SK-N-SH (cell line): ENCODE results near the gene ALDH4A1. TPM values are rescaled to one million over a fixed set of nuclear protein-coding genes. Genes with fewer than 3 reads are reported as not detected.

Experiments
- CTCF ChIA-PET: fragments of 300-600, 350-600 bp; formaldehyde crosslinking; extraction: SDS; loops from one replicate; lab custom pipeline; 2021; lab: Yijun Ruan, JAX
- POLR2A ChIA-PET: fragments of 350-600 bp; sonication (Branson Sonifier 250); formaldehyde crosslinking; extraction: SDS; loops from one replicate; lab custom pipeline; 2020; ENCODE audit warnings: antibody characterized with exemption, inconsistent platforms; lab: Yijun Ruan, JAX
- DNase-seq: peaks from one replicate; pipeline ENCODE4 v3.0.0; 2012
- H2AFZ ChIP-seq: fragments of 200-600 bp; sonication (generic); 2 replicates; pipeline ENCODE4 v1.8.1; 2016; ENCODE audit warnings: antibody characterized with exemption, mild to moderate bottlenecking, low read depth
- H3F3A ChIP-seq: fragments of 200-600 bp; sonication (generic); replicated peaks from 2 replicates; pipeline ENCODE3; 2016; ENCODE audit warnings: antibody characterized with exemption, mild to moderate bottlenecking; ENCODE audit not compliant: insufficient read depth
- H3K27ac ChIP-seq, 2 experiments: fragments of 200-500 bp in 1 of 2; fragments of 200-600 bp in 1 of 2; sonication (Bioruptor generic) in 1 of 2; sonication (generic), shearing (Covaris generic) in 1 of 2; 2 replicates each; pipeline versions ENCODE4 v1.5.1 to v1.6.1; 2014 to 2016; ENCODE audit warnings: low read depth in 2 of 2, inconsistent platforms in 1 of 2, low read length in 1 of 2, mild to moderate bottlenecking in 1 of 2, mixed read lengths in 1 of 2
- H3K27me3 ChIP-seq: fragments of 200-600 bp; sonication (generic), shearing (Covaris generic); 2 replicates; pipeline ENCODE4 v1.6.1; 2016; ENCODE audit warnings: mixed run types; ENCODE audit not compliant: insufficient read depth
- H3K36me3 ChIP-seq, 2 experiments: fragments of 200-500 bp in 1 of 2; fragments of 200-600 bp in 1 of 2; sonication (Bioruptor generic) in 1 of 2; sonication (generic) in 1 of 2; replicated peaks in 1 of 2; 2 replicates each; pipeline versions ENCODE3 to v1.5.1; 2014 to 2016; ENCODE audit warnings: low read length in 1 of 2, mild to moderate bottlenecking in 1 of 2; ENCODE audit not compliant: insufficient read depth in 2 of 2, control insufficient read depth in 1 of 2
- H3K4me1 ChIP-seq, 2 experiments: fragments of 200-500 bp in 1 of 2; fragments of 200-600 bp in 1 of 2; sonication (Bioruptor generic) in 1 of 2; sonication (generic), shearing (Covaris generic) in 1 of 2; 2 replicates each; pipeline versions ENCODE4 v1.5.1 to v1.6.1; 2014 to 2016; ENCODE audit warnings: low read depth in 1 of 2, low read length in 1 of 2, mixed run types in 1 of 2; ENCODE audit not compliant: insufficient read depth in 2 of 2, control insufficient read depth in 1 of 2
- H3K4me2 ChIP-seq: fragments of 200-600 bp; sonication (generic), shearing (Covaris generic); 2 replicates; pipeline ENCODE4 v1.6.1; 2017; ENCODE audit warnings: mixed run types
- H3K4me3 ChIP-seq, 2 experiments: fragments of 200-500 bp in 1 of 2; fragments of 200-600 bp in 1 of 2; sonication (Bioruptor generic) in 1 of 2; sonication (generic), shearing (Covaris generic) in 1 of 2; 2 replicates each; pipeline versions ENCODE4 v1.5.1 to v1.8.1; 2014 to 2016; ENCODE audit warnings: low read depth in 2 of 2, inconsistent platforms in 1 of 2, low read length in 1 of 2, mild to moderate bottlenecking in 1 of 2, mixed read lengths in 1 of 2, moderate library complexity in 1 of 2
- H3K79me2 ChIP-seq: fragments of 200-600 bp; sonication (generic); 2 replicates; pipeline ENCODE4 v1.8.1; 2017; ENCODE audit warnings: mild to moderate bottlenecking; ENCODE audit not compliant: insufficient read depth
- H3K9ac ChIP-seq: fragments of 200-600 bp; sonication (generic); 2 replicates; pipeline ENCODE4 v1.6.1; 2017; ENCODE audit warnings: mixed run types
- H3K9me2 ChIP-seq: fragments of 200-600 bp; sonication (generic); 2 replicates; pipeline ENCODE4 v1.6.1; 2017; ENCODE audit warnings: mixed run types
- H3K9me3 ChIP-seq: fragments of 200-600 bp; sonication (generic); 2 replicates; pipeline ENCODE4 v1.6.1; 2017; ENCODE audit warnings: mixed run types, mild to moderate bottlenecking, moderate library complexity
- H4K20me1 ChIP-seq: fragments of 200-600 bp; sonication (generic); 2 replicates; pipeline ENCODE4 v1.6.1; 2017; ENCODE audit warnings: mild to moderate bottlenecking, mixed run types; ENCODE audit not compliant: insufficient read depth
- EZH2phosphoT487 ChIP-seq: fragments of 200-600 bp; sonication (generic); IDR thresholded peaks from 2 replicates; pipeline ENCODE4 v1.6.1; 2017; ENCODE audit warnings: low read depth, mixed run types, mild to moderate bottlenecking, antibody characterized with exemption, moderate library complexity, borderline replicate concordance
- FOXM1 ChIP-seq: IDR thresholded peaks from 2 replicates; pipeline ENCODE4 v1.4.0; 2012; ENCODE audit warnings: low read depth, mild to moderate bottlenecking
- GATA2 ChIP-seq: sonication (generic); formaldehyde crosslinking; IDR thresholded peaks from 2 replicates; pipeline ENCODE4 v1.5.0; 2020; ENCODE audit warnings: mild to moderate bottlenecking, missing genetic modification reagents
- JUND ChIP-seq: IDR thresholded peaks from 2 replicates; pipeline ENCODE4 v1.4.0; 2012
- MXI1 ChIP-seq: IDR thresholded peaks from 2 replicates; pipeline ENCODE4 v1.6.1; 2012; ENCODE audit warnings: mild to moderate bottlenecking, low read depth, low read length, improper control_type of control experiment
- NRF1 ChIP-seq: IDR thresholded peaks from 2 replicates; pipeline ENCODE4 v1.6.1; 2012; ENCODE audit warnings: low read depth, mild to moderate bottlenecking, low read length
- POLR2AphosphoS5 ChIP-seq: IDR thresholded peaks from 2 replicates; pipeline ENCODE4 v1.6.1; 2012; ENCODE audit warnings: low read depth, low read length
- RAD21 ChIP-seq: IDR thresholded peaks from 2 replicates; pipeline ENCODE4 v1.6.1; 2012; ENCODE audit warnings: mild to moderate bottlenecking, low read length
- TCF12 ChIP-seq: IDR thresholded peaks from 2 replicates; pipeline ENCODE4 v1.4.0; 2012
- TEAD4 ChIP-seq: IDR thresholded peaks from 2 replicates; pipeline ENCODE4 v1.4.0; 2012; ENCODE audit warnings: mild to moderate bottlenecking, borderline replicate concordance; ENCODE audit not compliant: insufficient read depth
- YY1 ChIP-seq: IDR thresholded peaks from 2 replicates; pipeline ENCODE4 v1.4.0; 2012; ENCODE audit warnings: low read depth, mild to moderate bottlenecking
- WGBS: methylation state at CpG from one replicate; pipeline ENCODE4 v1.1.6; 2017; ENCODE audit warnings: low lambda C conversion rate; 5-methylcytosine and 5-hydroxymethylcytosine counted together
- polyA plus RNA-seq, 3 experiments: library from polyadenylated mRNA; depleted of rRNA; stranded (reverse); fragments of >200 nt; gene quantifications; 2 replicates each; pipeline ENCODE4 v1.2.3, GENCODE V29; 2012
- TF ChIP-seq, protein P1 (sequence below): fragments of 200-600 bp; sonication (generic); IDR thresholded peaks from 2 replicates; pipeline ENCODE4 v1.6.1; 2017; ENCODE audit warnings: antibody characterized with exemption, mild to moderate bottlenecking, moderate library complexity
- TF ChIP-seq, protein P2 (sequence below): fragments of 150-350 bp; IDR thresholded peaks from 2 replicates; pipeline ENCODE4 v1.6.1; 2017; ENCODE audit warnings: antibody characterized with exemption, low read length, low read depth, borderline replicate concordance
- TF ChIP-seq, protein P3 (sequence below): IDR thresholded peaks from 2 replicates; pipeline ENCODE4; 2012

ALDH4A1 gene
- polyA plus RNA-seq, 1 of the 3 experiments (the other 2 are of a cell fraction), result 18.5 TPM

- ChIA-PET POLR2A (no interaction called here), CTCF (interaction anchor here (1.8 kb wide), 2 partner anchors 8 to 35 kb away, joined by 8 to 9 read pairs; partner anchors contain the start of gene IFFO2)
- TF ChIP-seq MXI1 (no peak), RAD21 (no peak), TEAD4 (no peak), FOXM1 (no peak), GATA2 (CRISPR knock-in tag) (no peak), YY1 (no peak)
- TF ChIP-seq, protein P1, sequence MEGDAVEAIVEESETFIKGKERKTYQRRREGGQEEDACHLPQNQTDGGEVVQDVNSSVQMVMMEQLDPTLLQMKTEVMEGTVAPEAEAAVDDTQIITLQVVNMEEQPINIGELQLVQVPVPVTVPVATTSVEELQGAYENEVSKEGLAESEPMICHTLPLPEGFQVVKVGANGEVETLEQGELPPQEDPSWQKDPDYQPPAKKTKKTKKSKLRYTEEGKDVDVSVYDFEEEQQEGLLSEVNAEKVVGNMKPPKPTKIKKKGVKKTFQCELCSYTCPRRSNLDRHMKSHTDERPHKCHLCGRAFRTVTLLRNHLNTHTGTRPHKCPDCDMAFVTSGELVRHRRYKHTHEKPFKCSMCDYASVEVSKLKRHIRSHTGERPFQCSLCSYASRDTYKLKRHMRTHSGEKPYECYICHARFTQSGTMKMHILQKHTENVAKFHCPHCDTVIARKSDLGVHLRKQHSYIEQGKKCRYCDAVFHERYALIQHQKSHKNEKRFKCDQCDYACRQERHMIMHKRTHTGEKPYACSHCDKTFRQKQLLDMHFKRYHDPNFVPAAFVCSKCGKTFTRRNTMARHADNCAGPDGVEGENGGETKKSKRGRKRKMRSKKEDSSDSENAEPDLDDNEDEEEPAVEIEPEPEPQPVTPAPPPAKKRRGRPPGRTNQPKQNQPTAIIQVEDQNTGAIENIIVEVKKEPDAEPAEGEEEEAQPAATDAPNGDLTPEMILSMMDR, result no peak
- TF ChIP-seq, protein P2, sequence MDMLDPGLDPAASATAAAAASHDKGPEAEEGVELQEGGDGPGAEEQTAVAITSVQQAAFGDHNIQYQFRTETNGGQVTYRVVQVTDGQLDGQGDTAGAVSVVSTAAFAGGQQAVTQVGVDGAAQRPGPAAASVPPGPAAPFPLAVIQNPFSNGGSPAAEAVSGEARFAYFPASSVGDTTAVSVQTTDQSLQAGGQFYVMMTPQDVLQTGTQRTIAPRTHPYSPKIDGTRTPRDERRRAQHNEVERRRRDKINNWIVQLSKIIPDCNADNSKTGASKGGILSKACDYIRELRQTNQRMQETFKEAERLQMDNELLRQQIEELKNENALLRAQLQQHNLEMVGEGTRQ, result no peak
- TF ChIP-seq, protein P3, sequence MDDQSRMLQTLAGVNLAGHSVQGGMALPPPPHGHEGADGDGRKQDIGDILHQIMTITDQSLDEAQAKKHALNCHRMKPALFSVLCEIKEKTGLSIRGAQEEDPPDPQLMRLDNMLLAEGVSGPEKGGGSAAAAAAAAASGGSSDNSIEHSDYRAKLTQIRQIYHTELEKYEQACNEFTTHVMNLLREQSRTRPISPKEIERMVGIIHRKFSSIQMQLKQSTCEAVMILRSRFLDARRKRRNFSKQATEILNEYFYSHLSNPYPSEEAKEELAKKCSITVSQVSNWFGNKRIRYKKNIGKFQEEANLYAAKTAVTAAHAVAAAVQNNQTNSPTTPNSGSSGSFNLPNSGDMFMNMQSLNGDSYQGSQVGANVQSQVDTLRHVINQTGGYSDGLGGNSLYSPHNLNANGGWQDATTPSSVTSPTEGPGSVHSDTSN, result no peak
- Histone ChIP-seq H3K9me2 (no peaks in the 10 kb centered on the region), H3K27me3 (no peaks in the 10 kb centered on the region), H3K4me1 (peaks cover 10 to 49% of the 10 kb centered on the region in 2 experiments; a peak in 3 of 4 replicates), H3K4me2 (0 out of 2 replicates have a peak overlapping the region, but pooled peaks have one; percentile 9), H4K20me1 (no peaks in the 10 kb centered on the region), H3K36me3 (no peaks in the 10 kb centered on the region), H3K9ac (no peak overlapping the region), H3K79me2 (peaks cover 98% of the 10 kb centered on the region), H2AFZ (no peak overlapping the region), H3F3A (peaks cover 4% of the 10 kb centered on the region), H3K27ac (peak overlapping the region in 1 of 2 experiments; percentile 34; a peak in 1 of 4 replicates), H3K4me3 (no peak overlapping the region), H3K9me3 (no peaks in the 10 kb centered on the region)
- 96% methylated on average over 5 of the region's 9 CpGs for WGBS
- DNase-seq, result no peak
Measured at GRCh38 chr1:18947570-18947969, 45.2 kb upstream of the ALDH4A1 start.

DNA sequence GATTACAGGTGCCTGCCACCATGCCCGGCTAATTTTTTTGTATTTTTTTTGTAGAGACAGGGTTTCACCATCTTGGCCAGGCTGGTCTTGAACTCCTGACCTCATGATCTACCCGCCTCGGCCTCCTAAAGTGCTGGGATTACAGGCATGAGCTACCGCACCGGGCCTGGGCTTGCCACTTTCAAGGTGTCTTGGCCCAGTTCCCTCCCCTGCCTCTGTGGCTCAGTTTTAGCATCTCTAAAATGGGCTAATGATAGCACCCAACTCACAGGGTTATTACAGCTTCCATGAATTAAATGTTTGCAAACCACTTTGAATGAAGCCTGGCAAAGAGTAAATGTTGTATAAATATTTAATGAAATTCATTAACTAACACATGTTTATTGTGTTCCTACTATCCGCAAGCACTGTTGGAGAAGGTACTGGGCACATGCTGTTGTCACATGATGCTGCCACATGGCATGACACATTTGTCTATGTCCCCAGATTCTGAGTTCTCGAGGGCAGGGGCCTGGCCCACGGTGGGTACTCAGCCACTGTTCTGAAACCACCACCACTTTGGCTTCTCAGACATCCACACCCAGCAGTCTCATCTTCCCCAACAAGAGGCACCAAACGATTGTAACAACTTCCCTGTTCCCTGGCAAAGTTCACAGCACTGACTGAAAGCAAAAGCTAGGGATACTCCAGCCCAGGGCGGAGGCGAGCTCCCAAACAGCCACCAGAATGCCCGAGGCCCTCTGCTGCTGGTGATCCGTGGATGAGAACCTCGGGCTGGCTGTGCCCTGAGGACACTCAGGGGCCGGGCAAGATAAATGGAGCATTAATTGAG lies 44.4 kb upstream of the ALDH4A1 start:
- Histone ChIP-seq H3K36me3 (no peaks in the 10 kb centered on the region), H3K9me2 (no peaks in the 10 kb centered on the region), H4K20me1 (no peaks in the 10 kb centered on the region), H3K27me3 (no peaks in the 10 kb centered on the region), H3K9ac (no peak overlapping the region), H3K4me1 (peaks cover 13 to 57% of the 10 kb centered on the region in 2 experiments; a peak in 3 of 4 replicates), H3K79me2 (peaks cover 98% of the 10 kb centered on the region), H3K4me3 (no peak overlapping the region), H3K9me3 (no peaks in the 10 kb centered on the region), H3K4me2 (no peak overlapping the region), H3K27ac (peak overlapping the region in 1 of 2 experiments; percentile 34; a peak in 1 of 4 replicates), H2AFZ (no peak overlapping the region), H3F3A (peaks cover 7% of the 10 kb centered on the region)
- ChIA-PET POLR2A (no interaction called here), CTCF (interaction anchor here (0.6 to 1.8 kb wide), 4 partner anchors 9 to 294 kb away, joined by 3 to 9 read pairs (median 6); partner anchors contain the start of gene IFFO2)
- 83% methylated on average over 13 of the region's 15 CpGs for WGBS
- DNase-seq, result no peak
- TF ChIP-seq TCF12 (no peak), POLR2AphosphoS5 (no peak), NRF1 (no peak), GATA2 (CRISPR knock-in tag) (no peak), JUND (no peak), EZH2phosphoT487 (no peak)
